ENCODE results near the gene CCDC171.

DNA sequence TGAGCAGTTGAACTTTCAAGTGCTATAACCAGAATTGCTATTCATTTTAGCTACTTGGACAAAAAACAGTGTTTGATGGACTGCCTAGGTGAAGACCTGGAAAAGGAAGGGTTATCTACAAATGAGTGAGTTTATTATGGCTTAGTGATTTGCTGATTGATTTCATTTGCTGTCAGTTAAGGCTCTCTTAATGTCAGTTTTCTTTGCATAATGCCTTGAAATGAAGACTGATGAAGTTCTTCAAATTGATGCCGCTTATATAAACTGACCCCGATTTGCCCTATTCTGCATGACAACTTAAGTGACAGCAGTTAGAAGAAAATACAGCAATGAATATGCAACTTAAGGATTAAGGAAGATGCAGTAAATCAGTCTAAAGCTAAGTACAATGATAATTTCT lies 332.6 kb downstream of the CCDC171 start:
- TF ChIP-seq, protein P1, sequence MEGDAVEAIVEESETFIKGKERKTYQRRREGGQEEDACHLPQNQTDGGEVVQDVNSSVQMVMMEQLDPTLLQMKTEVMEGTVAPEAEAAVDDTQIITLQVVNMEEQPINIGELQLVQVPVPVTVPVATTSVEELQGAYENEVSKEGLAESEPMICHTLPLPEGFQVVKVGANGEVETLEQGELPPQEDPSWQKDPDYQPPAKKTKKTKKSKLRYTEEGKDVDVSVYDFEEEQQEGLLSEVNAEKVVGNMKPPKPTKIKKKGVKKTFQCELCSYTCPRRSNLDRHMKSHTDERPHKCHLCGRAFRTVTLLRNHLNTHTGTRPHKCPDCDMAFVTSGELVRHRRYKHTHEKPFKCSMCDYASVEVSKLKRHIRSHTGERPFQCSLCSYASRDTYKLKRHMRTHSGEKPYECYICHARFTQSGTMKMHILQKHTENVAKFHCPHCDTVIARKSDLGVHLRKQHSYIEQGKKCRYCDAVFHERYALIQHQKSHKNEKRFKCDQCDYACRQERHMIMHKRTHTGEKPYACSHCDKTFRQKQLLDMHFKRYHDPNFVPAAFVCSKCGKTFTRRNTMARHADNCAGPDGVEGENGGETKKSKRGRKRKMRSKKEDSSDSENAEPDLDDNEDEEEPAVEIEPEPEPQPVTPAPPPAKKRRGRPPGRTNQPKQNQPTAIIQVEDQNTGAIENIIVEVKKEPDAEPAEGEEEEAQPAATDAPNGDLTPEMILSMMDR (IDR thresholded peaks at IDR 0.05) = no peak
- no peak for TF ChIP-seq ZFX (IDR thresholded peaks at IDR 0.05; ENCODE audit: borderline replicate concordance)

Data from 22Rv1 (cell line).